ENCODE data around the gene TKT. TPM values are rescaled to one million over a fixed set of nuclear protein-coding genes. Genes with fewer than 3 reads are reported as not detected.

TKT gene
- total and polyA plus RNA-seq, 2 of the 8 experiments (the other 6 are each of a cell fraction or from before 2014, with no cell fraction given), result 418 to 986 TPM

- TF ChIP-seq KDM5A (IDR thresholded peaks at IDR 0.05; ENCODE audit: low read length), result no peak
Measured at GRCh38 chr3:53200501-53201498, 55.0 kb downstream of the TKT start (continued).

Data from H1 (cell line).